Activated CD8-positive, alpha-beta memory T cell treated with anti-CD3 and anti-CD28 coated beads, Interleukin-2, amount 50 U/mL, for 48 hours (primary cell): ENCODE measurements around the gene PODN.
A peak's percentile ranks its signal among the peaks of the same experiment; 100 is the strongest.

ENCODE experiments used
- DNase-seq: peaks from one replicate; pipeline ENCODE4 v3.0.0-alpha.2; 2020

Gene PODN

DNA sequence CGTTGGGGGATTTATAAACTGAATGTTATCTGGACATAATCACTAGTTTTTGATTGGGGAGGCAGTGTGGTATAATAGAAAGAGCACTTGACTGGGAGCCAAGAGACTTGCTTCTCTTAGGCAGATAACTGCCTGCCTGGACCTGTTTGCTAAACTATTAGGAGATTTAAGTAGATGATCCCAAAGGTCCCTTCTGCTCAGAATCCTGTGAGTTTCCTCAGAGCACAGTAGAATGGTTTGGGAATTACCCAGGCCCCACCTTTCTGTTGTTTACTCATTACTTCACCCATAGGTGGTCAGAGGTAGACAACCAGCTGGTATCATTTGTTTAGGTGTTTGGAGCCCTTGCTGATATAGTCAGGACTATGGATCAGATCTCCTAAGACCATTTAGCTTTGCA lies 10.3 kb upstream of the PODN start:
- no peak for DNase-seq

DNA sequence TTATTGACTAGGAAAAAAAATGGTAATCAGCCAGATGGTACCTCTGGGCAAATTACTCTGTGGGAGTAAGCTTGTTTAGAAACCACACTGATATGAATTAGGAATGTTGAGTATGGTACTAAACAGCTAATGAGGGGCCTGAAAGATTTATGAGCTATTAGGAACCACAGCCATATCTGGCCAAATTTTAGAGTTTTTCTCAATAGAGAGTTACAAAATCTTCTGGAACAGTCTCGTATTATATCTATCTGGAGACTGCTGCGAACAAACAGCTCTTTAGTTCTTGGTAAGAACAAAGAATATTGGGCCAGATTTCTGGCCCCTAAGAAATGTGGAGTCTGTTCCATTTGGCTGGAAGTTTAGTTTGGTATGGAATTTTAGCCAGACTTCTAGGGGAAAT lies 4.9 kb upstream of the PODN start:
- DNase-seq: no peak

DNA sequence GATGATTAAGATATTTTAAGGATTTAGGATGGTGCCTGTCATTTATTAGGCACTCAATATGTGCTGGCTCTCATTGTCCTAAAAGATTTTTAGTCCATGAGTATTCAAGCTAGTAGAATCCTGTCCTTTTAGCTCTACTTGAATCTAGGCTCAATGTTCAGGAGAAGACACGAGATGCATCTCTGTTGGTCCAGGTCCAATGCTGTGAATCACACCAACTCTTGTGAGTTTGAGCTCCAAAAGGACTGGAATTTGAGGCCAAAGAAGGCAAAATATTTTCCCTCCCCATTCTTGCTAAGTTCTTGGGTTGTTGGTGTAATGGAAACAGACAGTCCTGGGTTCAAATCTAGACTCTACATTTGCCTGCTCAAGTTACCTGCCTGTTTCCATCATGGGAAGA lies 1.4 kb upstream of the PODN start:
- DNase-seq: no peak

DNA sequence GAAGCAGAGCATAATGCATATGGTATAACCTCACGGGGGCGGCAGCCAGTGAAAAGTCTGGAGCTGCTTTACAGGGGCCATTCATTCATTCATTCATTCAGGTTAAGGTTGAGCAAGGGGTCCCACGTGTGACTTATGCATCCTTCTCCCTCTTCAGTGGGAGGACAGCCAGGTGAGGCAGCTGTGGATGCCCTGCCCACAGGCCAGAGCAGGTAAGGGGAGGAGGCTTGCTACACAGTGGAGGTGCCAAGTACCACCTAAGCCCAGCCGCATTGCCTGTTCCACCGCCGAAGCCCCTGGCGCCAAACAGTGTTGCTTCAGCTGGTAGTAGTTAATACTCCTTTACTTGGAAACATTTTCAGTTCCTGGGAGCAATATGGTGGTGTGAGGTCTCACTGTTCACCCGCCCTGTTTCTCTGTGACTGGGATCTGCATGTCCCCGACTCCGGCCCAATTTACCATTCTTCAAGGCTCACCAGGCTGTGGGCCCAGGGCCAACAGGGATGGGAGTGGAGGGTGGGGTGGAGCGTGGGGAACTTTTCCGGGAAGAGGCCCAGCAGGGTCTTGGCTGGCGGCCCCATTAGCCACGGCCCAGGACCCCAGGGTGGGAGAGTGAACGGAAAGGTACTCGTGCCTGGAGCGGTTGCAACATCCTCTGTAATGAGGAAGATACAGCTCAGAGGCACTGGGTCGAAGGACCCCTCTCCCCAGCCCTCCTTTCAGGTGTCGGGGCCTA lies 722 bp upstream of the PODN start:
- DNase-seq: peak; percentile 47

DNA sequence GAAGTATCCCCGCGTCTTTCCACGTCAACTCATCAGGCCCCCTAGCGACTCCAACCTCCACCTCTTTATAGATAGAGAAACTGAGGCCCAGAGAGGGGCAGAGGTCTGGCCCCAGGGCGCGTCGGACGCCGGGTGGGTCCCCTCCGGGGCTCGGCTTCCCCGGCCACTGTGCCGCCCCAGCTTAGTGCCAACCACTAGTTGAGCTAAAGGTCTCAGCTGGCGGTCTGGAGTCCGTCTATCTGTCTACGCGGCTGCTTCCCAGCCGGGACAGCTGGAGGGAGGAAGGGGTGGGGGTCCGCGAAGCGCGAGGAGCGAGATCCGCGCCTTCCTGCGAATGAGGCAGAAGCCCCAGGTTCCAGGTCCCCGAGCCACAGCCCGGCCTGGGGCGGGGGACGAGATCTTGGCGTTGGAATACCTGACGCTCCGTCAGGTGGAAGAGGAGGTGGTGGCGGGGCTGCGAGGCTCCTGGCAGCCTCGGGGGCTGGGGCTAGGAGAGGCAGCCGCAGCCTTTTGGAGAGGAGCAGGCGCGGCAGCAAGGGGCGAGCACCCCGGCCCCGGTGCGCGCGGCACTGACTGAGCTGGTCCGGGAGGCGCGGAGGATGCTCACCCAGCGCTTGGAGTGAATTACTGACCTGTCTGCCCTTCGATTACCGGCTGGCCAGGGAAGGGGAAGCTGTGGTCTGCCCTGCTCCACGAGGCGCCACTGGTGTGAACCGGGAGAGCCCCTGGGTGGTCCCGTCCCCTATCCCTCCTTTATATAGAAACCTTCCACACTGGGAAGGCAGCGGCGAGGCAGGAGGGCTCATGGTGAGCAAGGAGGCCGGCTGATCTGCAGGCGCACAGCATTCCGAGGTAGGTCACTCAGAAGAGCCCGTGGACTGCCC lies 937 bp downstream of the PODN start:
- DNase-seq: peak; percentile 52

GRCh38 chr1:53063744-53064515 lies 1.9 kb downstream of the PODN start:
- no peak for DNase-seq

DNA sequence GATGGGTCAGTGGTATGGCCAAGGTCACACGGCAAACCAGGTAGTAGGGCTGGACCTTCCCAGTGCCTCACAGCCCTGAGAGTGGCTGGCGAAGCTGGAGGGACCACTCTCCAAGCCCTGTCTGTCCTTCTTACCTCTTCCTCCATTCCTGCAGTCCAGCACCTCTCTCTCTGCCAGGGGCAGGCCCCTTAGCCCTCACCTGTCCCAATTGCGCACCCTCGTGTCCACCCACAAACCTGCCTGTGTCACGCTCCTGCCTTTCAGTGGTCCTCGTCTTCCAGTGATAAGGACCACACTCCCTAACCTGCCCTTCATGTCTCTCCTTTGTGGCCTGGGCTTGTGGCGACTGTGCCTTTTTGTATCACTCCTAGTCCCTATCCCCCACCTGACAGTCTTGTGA lies 3.4 kb downstream of the PODN start:
- peak; percentile 30 for DNase-seq

GRCh38 chr1:53066488-53066887 lies 4.5 kb downstream of the PODN start:
- no peak for DNase-seq

DNA sequence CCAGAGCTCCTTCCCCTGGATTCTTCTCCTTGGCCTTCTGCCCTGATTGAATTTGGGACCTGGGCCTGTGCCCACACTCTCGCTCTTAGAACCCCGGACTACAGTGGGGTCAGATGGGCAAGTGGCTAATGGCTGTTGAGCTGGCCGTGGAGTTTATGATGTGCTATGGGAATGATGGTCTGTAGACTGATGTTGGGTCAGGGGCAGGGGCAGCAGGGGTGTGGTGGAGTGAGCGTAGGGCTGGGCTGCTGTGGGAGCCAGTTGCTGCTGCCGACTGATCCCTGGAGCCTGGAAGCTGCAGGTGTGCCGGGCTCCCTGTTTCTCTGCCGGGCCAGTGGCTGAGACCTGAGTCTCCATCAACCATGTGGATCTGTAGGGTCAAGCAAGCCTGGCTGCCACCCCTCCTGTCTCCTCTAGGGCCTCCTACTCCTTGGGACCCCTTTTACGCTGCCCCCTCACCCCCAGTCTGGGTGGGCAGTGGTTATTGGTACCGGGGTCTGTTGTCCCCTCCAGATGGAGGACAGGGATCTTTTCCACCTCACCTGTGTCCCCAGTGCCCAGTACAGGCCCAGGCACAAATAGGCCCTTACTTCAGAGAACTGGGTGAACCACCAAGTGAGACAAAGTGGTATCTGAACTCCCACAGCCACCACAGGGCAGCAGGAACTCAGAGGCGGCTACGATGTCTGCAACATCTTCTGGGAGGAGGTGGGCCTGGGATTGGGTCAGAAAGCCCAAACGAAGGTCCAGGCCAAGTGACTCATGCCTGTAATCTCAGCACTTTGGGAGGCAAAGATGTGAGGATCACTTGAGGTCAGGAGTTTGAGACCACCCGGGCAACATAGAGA lies 5.1 kb downstream of the PODN start:
- DNase-seq: no peak

GRCh38 chr1:53067886-53068285 lies 5.9 kb downstream of the PODN start:
- DNase-seq: no peak

DNA sequence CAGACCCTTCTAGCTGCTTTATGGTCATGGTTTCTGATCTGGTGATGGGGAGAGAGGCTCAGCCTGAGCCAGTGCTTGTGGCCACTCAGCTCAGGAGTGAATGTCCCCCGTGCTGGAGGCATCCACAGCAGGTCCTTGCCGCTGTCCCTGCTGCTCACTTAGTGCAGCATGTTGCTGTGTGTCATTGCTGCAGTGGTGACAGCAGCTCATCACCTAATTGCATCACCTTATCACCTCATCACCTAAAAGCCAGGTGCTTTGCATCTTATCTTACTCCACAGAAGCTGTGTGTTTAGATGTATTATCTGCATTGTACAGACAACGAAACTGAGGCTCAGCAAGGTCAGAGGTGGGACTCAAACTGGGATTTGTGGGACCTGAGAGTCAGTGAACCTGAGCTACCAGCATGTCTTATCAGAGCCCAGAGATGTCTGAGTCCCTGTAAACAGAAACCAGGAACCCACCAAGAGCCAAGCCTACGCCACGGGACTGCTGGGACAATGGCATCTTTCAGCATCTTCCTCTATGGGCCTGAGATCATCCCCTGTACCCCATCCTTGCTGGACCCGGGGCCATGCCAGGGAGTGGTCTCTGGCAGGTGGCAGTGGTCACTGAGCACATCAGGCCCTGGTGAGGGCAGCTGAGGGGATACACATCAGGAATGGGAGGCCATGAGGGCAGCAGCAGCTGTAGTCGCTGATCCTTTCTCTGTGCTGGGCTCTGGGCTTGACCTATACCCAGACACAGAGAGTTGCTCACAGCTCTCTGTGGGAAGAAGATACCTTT lies 6.5 kb downstream of the PODN start:
- peak; percentile 35 for DNase-seq

DNA sequence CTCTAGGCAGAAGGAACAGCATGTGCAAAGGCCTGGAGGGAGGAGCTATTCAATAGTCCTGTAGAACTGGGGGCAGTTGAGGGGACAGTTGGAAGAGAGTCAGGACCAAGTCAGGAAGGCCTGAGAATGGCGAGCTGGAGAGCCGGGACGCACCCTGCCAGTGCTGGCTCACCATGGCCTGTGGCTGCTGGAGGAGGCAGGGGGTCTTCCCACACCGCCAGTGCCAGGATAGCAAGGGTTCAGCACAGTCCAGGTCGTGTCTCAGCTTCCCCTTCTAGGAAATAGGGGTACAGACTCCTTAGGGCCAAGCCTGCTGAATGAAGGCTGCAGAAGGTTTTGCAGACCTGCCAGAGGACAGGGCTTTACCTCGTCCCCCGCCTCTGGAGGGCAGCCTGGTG lies 7.3 kb downstream of the PODN start:
- peak; percentile 26 for DNase-seq

DNA sequence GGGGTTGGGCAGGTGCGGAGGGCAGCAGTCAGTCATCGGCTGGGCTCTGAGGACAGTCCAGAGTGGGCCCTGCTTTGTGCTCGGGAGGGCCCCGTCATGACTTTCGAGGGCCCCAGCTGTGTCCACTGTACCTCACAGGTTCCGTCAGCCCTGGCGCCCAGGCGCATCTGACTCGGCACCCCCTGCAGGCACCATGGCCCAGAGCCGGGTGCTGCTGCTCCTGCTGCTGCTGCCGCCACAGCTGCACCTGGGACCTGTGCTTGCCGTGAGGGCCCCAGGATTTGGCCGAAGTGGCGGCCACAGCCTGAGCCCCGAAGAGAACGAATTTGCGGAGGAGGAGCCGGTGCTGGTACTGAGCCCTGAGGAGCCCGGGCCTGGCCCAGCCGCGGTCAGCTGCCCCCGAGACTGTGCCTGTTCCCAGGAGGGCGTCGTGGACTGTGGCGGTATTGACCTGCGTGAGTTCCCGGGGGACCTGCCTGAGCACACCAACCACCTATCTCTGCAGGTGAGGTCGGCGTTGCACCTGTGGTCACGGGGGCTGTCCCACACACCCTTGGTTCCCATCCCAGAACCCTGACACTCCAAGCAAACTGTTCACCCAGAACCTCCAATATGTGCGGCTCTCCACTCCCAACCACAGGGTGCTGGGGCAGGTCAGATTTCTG lies 7.8 kb downstream of the PODN start:
- peak; percentile 34 for DNase-seq

GRCh38 chr1:53070621-53071020 lies 8.6 kb downstream of the PODN start:
- DNase-seq: peak; percentile 42

DNA sequence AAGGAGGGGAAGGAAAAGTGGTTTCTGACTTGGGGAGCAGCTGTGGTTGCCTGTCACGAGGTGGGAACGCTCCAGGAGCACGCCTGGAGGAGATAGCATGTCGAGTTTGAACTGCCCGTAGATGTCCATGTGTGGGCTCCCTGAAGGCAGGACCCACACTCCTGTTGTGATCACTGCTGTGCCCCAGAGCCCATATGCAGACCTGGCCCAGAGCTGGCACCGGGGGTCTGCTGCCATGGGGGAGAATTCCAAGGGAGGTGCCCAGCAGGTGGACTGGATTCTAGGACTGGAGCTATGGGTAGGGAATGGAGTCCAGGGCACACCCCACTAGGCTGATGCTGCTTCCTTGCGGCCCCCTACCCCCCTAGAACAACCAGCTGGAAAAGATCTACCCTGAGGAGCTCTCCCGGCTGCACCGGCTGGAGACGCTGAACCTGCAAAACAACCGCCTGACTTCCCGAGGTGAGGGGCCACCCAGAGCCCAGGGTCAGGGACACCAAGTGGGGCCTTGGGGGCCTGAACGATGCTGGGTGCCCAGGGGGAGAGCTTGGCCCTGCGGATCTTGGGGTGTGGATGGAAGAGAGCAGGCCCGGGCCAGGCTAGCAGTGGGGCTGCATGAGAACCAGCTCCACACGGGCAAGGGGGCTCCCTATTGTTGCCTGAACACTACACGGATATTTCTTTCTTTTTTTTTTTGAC lies 9.3 kb downstream of the PODN start:
- DNase-seq: no peak

DNA sequence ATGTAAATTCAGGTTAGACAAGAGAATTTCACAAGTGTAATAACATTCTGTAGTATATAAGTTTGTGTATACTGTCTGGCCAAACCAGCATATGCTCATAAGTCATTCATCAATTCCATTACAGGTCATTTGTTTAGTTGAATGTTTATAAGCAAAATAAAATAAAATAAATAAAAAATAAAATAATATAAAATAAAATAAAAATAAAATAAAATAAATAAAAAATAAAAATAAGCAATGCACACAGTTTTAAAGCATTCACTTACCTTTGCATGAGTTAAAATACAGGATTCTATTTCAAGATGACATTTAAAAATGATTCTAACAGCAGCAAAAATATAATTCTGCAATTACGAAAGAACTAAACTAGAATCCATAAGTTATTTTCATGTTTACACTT lies 9.9 kb downstream of the PODN start:
- DNase-seq: no peak

DNA sequence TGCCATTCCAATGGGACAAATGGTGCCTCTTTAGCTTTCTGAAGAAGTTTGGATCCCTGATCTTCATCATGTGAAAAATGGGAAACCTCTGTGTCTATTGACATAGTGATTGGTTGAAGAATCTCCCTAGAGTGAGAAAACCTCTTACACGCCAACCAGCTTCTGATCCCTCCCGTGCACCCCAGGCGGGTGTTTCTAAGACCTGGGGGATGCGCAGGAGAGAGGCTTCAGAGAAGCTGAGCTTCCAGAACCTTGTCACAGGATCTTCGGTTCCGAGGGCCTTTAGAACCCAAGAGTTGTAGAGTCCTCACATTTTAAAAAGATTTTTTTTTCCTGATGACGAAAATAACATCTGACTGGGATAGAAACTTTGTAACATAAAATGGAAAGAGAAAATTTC lies 11.3 kb downstream of the PODN start:
- DNase-seq: no peak

- DNase-seq: no peak
Observed at GRCh38 chr1:53073868-53074311, 11.9 kb downstream of the PODN start.

DNA sequence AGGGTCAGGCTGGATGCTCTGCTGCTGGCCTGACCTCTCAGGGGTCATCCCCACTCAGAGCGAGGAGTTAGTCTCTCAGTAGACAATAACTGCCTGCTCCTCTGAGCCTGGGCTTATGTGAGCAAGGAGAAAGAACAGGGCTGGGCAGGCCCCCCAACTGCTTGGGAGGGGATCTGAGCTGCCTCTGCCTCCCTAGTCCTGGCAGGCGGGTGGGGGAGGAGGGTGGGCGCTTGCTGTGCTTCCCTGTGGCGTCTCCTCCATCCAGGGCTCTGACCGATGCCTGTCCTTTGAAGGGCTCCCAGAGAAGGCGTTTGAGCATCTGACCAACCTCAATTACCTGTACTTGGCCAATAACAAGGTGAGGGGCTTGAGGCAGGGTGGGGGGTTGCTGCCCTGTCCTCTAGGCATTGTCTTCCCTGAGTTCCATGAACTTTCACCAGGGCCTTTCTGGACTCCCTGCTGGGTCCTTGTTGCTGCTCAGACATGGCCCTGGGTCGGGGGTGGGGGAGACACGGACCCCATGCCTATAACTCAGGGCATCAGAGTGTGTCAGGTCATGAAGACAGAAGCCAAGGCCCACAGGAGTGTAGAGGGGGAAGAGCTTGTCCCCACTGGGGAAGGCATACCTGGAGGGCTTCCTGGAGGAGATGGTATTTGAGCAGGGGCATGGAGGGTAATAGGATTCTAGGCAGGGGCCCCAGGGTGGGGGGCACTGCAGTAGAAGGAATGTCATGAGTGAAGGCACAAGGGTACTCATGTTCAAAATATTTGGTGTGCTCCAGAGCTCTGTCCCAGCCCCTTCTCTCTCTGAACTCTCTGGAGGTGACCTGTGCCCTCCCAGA lies 12.5 kb downstream of the PODN start:
- DNase-seq: no peak
